H9 (cell line): ENCODE measurements around the gene FAM229B. TPM values are rescaled to one million over a fixed set of nuclear protein-coding genes. Genes with fewer than 3 reads are reported as not detected.

Experiments
- DNase-seq: peaks from one replicate; pipeline ENCODE4 v3.0.0-alpha.2; 2017
- H2AFZ ChIP-seq: one replicate; pipeline ENCODE4 v1.6.1; 2013; ENCODE audit warnings: mild to moderate bottlenecking, low read length, control low read depth, moderate library complexity
- H2AK5ac ChIP-seq: 2 replicates; pipeline ENCODE4 v1.6.1; 2013; ENCODE audit warnings: low read length, control low read depth, mixed read lengths; ENCODE audit not compliant: insufficient read length
- H2BK120ac ChIP-seq: one replicate; pipeline ENCODE4 v1.6.1; 2013; ENCODE audit warnings: low read depth, mild to moderate bottlenecking, low read length, control low read depth, inconsistent platforms; ENCODE audit not compliant: poor library complexity, severe bottlenecking
- H2BK12ac ChIP-seq: 2 replicates; pipeline ENCODE4 v1.6.1; 2013; ENCODE audit warnings: low read length, control low read depth, mixed read lengths, low read depth; ENCODE audit not compliant: insufficient read length
- H2BK15ac ChIP-seq: 2 replicates; pipeline ENCODE4 v1.6.1; 2013; ENCODE audit warnings: low read depth, low read length, control low read depth
- H2BK20ac ChIP-seq: one replicate; pipeline ENCODE4 v1.6.1; 2013; ENCODE audit warnings: low read depth, mild to moderate bottlenecking, low read length, control low read depth, inconsistent platforms; ENCODE audit not compliant: poor library complexity, severe bottlenecking
- H2BK5ac ChIP-seq: 2 replicates; pipeline ENCODE4 v1.6.1; 2013; ENCODE audit warnings: low read length, control low read depth, mixed read lengths; ENCODE audit not compliant: insufficient read length
- H3K14ac ChIP-seq: 2 replicates; pipeline ENCODE4 v1.6.1; 2013; ENCODE audit warnings: low read length, control low read depth; ENCODE audit not compliant: insufficient read depth
- H3K18ac ChIP-seq: 2 replicates; pipeline ENCODE4 v1.6.1; 2013; ENCODE audit warnings: low read depth, mild to moderate bottlenecking, mixed read lengths, low read length, control low read depth; ENCODE audit not compliant: insufficient read length
- H3K23ac ChIP-seq: 2 replicates; pipeline ENCODE4 v1.6.1; 2013; ENCODE audit warnings: low read length, control low read depth, mixed read lengths, low read depth; ENCODE audit not compliant: insufficient read length
- H3K23me2 ChIP-seq: 2 replicates; pipeline ENCODE4 v1.6.1; 2013; ENCODE audit warnings: low read depth, mild to moderate bottlenecking, mixed read lengths, low read length, control low read depth; ENCODE audit not compliant: insufficient read length, poor library complexity, severe bottlenecking
- H3K27ac ChIP-seq: 2 replicates; pipeline ENCODE4 v1.5.1; 2013; ENCODE audit warnings: low read length, control low read depth, mixed read lengths, low read depth; ENCODE audit not compliant: insufficient read length
- H3K27me3 ChIP-seq: 2 replicates; pipeline ENCODE4 v1.6.1; 2013; ENCODE audit warnings: low read length, control low read depth, inconsistent platforms; ENCODE audit not compliant: insufficient read depth
- H3K4ac ChIP-seq: 2 replicates; pipeline ENCODE4 v1.6.1; 2013; ENCODE audit warnings: low read depth, mild to moderate bottlenecking, control low read depth, inconsistent platforms, low read length, moderate library complexity
- H3K4me1 ChIP-seq: 2 replicates; pipeline ENCODE4 v1.6.1; 2013; ENCODE audit warnings: low read length, control low read depth, inconsistent platforms; ENCODE audit not compliant: insufficient read depth
- H3K4me2 ChIP-seq: 2 replicates; pipeline ENCODE4 v1.6.1; 2013; ENCODE audit warnings: low read length, control low read depth, mixed read lengths; ENCODE audit not compliant: insufficient read length, insufficient read depth
- H3K56ac ChIP-seq: 2 replicates; pipeline ENCODE4 v1.6.1; 2013; ENCODE audit warnings: low read depth, mild to moderate bottlenecking, mixed read lengths, low read length, control low read depth; ENCODE audit not compliant: insufficient read length
- H3K79me1 ChIP-seq: 2 replicates; pipeline ENCODE4 v1.6.1; 2013; ENCODE audit warnings: low read depth, mild to moderate bottlenecking, moderate library complexity, low read length, control low read depth, inconsistent platforms; ENCODE audit not compliant: insufficient read depth, poor library complexity, severe bottlenecking
- H3K79me2 ChIP-seq: 2 replicates; pipeline ENCODE4 v1.6.1; 2013; ENCODE audit warnings: low read length, control low read depth, inconsistent platforms; ENCODE audit not compliant: insufficient read depth
- H3K9ac ChIP-seq: 2 replicates; pipeline ENCODE4 v1.6.1; 2013; ENCODE audit warnings: low read length, control low read depth, mixed read lengths; ENCODE audit not compliant: insufficient read length; ENCODE audit errors: extremely low read depth
- H3K9me3 ChIP-seq: one replicate; pipeline ENCODE4 v1.6.1; 2013; ENCODE audit warnings: low read depth, low read length, inconsistent platforms; ENCODE audit not compliant: control insufficient read depth
- H3T11ph ChIP-seq: one replicate; pipeline ENCODE4 v1.6.1; 2013; ENCODE audit warnings: mild to moderate bottlenecking, low read length, control low read depth, inconsistent platforms
- H4K20me1 ChIP-seq: one replicate; pipeline ENCODE4 v1.6.1; 2013; ENCODE audit not compliant: control insufficient read depth, insufficient read length, insufficient read depth
- H4K5ac ChIP-seq: 2 replicates; pipeline ENCODE4 v1.6.1; 2013; ENCODE audit warnings: low read depth, mild to moderate bottlenecking, mixed read lengths, low read length, control low read depth; ENCODE audit not compliant: insufficient read length
- H4K8ac ChIP-seq: replicated peaks from 2 replicates; pipeline ENCODE4 v1.6.1; 2013; ENCODE audit warnings: low read length, control low read depth, mixed read lengths, low read depth; ENCODE audit not compliant: insufficient read length
- H4K91ac ChIP-seq: 2 replicates; pipeline ENCODE4 v1.6.1; 2013; ENCODE audit warnings: low read depth, mild to moderate bottlenecking, moderate library complexity, mixed read lengths, low read length, control low read depth; ENCODE audit not compliant: insufficient read length
- H3K27ac Mint-ChIP-seq, 3 experiments: 2 replicates in 2 of 3; 3 replicates in 1 of 3; pipeline ENCODE4 v1.8.0; 2020 to 2021; ENCODE audit warnings: mixed read lengths in 3 of 3, mild to moderate bottlenecking in 1 of 3, moderate library complexity in 1 of 3
- H3K27me3 Mint-ChIP-seq: 2 replicates; pipeline ENCODE4 v1.8.0; 2021; ENCODE audit warnings: low read depth, mild to moderate bottlenecking, moderate library complexity, mixed read lengths
- H3K36me3 Mint-ChIP-seq, 3 experiments: 2 replicates in 2 of 3; 3 replicates in 1 of 3; pipeline ENCODE4 v1.8.0; 2020 to 2021; ENCODE audit warnings: low read depth in 3 of 3, mixed read lengths in 3 of 3; ENCODE audit not compliant: insufficient read depth in 1 of 3
- H3K4me1 Mint-ChIP-seq, 2 experiments: 2 replicates each; pipeline ENCODE4 v1.8.0; 2020; ENCODE audit warnings: mixed read lengths in 2 of 2
- H3K4me3 Mint-ChIP-seq, 2 experiments: 2 replicates in 1 of 2; 3 replicates in 1 of 2; pipeline ENCODE4 v1.8.0; 2020 to 2021; ENCODE audit warnings: mild to moderate bottlenecking in 2 of 2, mixed read lengths in 2 of 2, moderate library complexity in 1 of 2
- H3K9me3 Mint-ChIP-seq, 2 experiments: 2 replicates in 1 of 2; 3 replicates in 1 of 2; pipeline ENCODE4 v1.8.0; 2020; ENCODE audit warnings: mild to moderate bottlenecking in 2 of 2, mixed read lengths in 2 of 2, moderate library complexity in 1 of 2
- WGBS: extraction: QIAGEN DNeasy Blood & Tissue Kit; methylation state at CpG from one replicate; pipeline ENCODE4 v1.1.7; 2013; ENCODE audit warnings: missing lambda C conversion rate, low lambda C conversion rate, mixed read lengths; ENCODE audit not compliant: insufficient read length; ENCODE audit errors: extremely low coverage; 5-methylcytosine and 5-hydroxymethylcytosine counted together
- total RNA-seq: library from RNA; stranded (reverse); gene quantifications from 2 replicates; pipeline ENCODE4 v1.2.1, GENCODE V29; 2021
- TF ChIP-seq, protein P1 (sequence below): fragments of 200-600 bp; sonication (generic); conservative IDR thresholded peaks from 3 replicates; pipeline ENCODE4 v1.8.0; 2021; ENCODE audit warnings: antibody characterized with exemption, mild to moderate bottlenecking

The FAM229B gene
- total RNA-seq, 1 experiment from 2014 or later, result 8.2 TPM

DNA sequence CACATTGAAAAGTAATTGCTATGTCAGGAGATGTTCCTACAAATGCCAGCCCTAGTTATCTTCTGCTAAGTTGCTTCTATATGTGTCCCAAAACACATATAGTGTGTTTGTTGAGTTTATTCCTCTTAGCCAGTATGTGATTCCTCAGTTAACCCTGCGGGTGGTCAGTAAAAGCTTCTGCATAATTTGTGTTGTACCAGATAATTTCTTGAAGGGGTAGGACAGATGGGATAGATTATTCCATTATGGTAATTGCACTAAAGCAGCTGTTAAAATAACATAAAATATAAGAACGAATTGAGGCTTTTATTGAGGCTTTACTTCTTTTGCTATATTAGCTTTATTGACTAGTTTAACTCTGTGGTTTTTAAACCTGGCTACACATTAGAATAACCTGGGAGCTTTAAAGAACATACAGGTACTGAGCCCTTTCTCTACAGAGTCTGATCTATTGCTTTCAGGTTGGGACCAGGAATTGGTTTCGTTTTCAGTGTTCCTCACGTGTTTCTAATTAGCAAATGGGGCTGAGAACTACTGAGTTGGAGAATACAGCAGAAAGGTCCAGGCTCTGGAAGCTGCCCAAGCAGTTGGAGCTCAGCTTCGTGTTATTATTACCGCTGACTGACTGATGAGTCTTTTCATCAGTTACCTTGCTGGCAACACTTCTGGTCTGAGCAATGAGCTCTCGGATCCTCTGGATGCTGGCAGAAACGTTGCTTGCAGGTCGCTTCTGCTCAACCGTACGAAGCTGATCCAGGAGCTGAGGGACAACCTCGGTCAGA is 56.9 kb downstream of the FAM229B start:
- no peak overlapping the region for H3K27ac Mint-ChIP-seq
- no peak overlapping the region for H2BK12ac ChIP-seq

More for the DNA sequence above, 56.9 kb downstream of the FAM229B start:
- no peaks in the 10 kb centered on the region for H3K79me2 ChIP-seq
- WGBS, result no CpG with 5 or more reads among the region's 12 CpGs
- no peak overlapping the region for H2BK15ac ChIP-seq
- no peak overlapping the region for H2BK20ac ChIP-seq
- H3K4ac ChIP-seq, result no peak overlapping the region
- no peak overlapping the region for H3K23ac ChIP-seq
- no peak overlapping the region for H3K18ac ChIP-seq
- no peak overlapping the region for H3K27ac ChIP-seq
- Mint-ChIP-seq H3K27me3 (no peaks in the 10 kb centered on the region), H3K9me3 (no peaks in the 10 kb centered on the region), H3K36me3 (no peaks in the 10 kb centered on the region), H3K4me3 (no peak overlapping the region), H3K4me1 (no peaks in the 10 kb centered on the region)
- H3K79me1 ChIP-seq, result no peaks in the 10 kb centered on the region
- H4K20me1 ChIP-seq, result no peaks in the 10 kb centered on the region
- no peak overlapping the region for H2BK120ac ChIP-seq
- DNase-seq, result no peak
- no peaks in the 10 kb centered on the region for H3K23me2 ChIP-seq
- H3K56ac ChIP-seq, result no peak overlapping the region
- H3K14ac ChIP-seq, result no peak overlapping the region
- no peaks in the 10 kb centered on the region for H3K9me3 ChIP-seq
- H4K5ac ChIP-seq, result no peak overlapping the region
- H4K8ac ChIP-seq, result no peak overlapping the region
- H3K27me3 ChIP-seq, result no peaks in the 10 kb centered on the region
- H3T11ph ChIP-seq, result no peak overlapping the region
- no peak overlapping the region for H2AK5ac ChIP-seq
- H2AFZ ChIP-seq, result no peak overlapping the region
- no peak overlapping the region for H2BK5ac ChIP-seq
- TF ChIP-seq, protein P1, sequence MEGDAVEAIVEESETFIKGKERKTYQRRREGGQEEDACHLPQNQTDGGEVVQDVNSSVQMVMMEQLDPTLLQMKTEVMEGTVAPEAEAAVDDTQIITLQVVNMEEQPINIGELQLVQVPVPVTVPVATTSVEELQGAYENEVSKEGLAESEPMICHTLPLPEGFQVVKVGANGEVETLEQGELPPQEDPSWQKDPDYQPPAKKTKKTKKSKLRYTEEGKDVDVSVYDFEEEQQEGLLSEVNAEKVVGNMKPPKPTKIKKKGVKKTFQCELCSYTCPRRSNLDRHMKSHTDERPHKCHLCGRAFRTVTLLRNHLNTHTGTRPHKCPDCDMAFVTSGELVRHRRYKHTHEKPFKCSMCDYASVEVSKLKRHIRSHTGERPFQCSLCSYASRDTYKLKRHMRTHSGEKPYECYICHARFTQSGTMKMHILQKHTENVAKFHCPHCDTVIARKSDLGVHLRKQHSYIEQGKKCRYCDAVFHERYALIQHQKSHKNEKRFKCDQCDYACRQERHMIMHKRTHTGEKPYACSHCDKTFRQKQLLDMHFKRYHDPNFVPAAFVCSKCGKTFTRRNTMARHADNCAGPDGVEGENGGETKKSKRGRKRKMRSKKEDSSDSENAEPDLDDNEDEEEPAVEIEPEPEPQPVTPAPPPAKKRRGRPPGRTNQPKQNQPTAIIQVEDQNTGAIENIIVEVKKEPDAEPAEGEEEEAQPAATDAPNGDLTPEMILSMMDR, result no peak
- H3K9ac ChIP-seq, result no peak overlapping the region
- H3K4me1 ChIP-seq, result no peaks in the 10 kb centered on the region
- no peak overlapping the region for H4K91ac ChIP-seq
- H3K4me2 ChIP-seq, result no peak overlapping the region
